ENCODE results near the gene DSC1. TPM values are rescaled to one million over a fixed set of nuclear protein-coding genes. Genes with fewer than 3 reads are reported as not detected.

The DSC1 gene
- 10 to 100 TPM; 32.9 to 52.4 TPM for total RNA-seq
- long read RNA-seq, full-length matches to known transcripts, result 1 of 84 reads
- long read RNA-seq, partial matches to known transcripts, result 16 of 84 reads
- long read RNA-seq, other reads (novel, unspliced or antisense), result 67 of 84 reads

- ATAC-seq, result no peak
- intact Hi-C loops (cut with DNase I), result no loop called here
- no peak for DNase-seq
Measured at GRCh38 chr18:31162825-31163435, at the start of gene DSC1. TSS of gene DSC1 (minus strand) at chr18:31162856. CDS start at chr18:31162594, 262 bp downstream.

GRCh38 chr18:31211047-31211446 is 48.4 kb upstream of the DSC1 start:
- ATAC-seq, result no peak
- intact Hi-C loops (cut with DNase I), result no loop called here
- no peak for DNase-seq

GRCh38 chr18:31209041-31209440 is 46.4 kb upstream of the DSC1 start:
- DNase-seq (no peak), ATAC-seq (no peak)
- intact Hi-C loops (cut with DNase I), result no loop called here

GRCh38 chr18:31207391-31207790 is 44.7 kb upstream of the DSC1 start:
- intact Hi-C loops (cut with DNase I), result no loop called here
- ATAC-seq (no peak), DNase-seq (no peak)

- DNase-seq, result peak; percentile 53
- peak; percentile 90 to 93 for ATAC-seq
- intact Hi-C loops (cut with DNase I), result no loop called here
Measured at GRCh38 chr18:31206787-31207381, 44.2 kb upstream of the DSC1 start.

GRCh38 chr18:31206071-31206470 is 43.4 kb upstream of the DSC1 start:
- ATAC-seq (peak in 1 of 2 donors; percentile 36), DNase-seq (no peak)
- intact Hi-C loops (cut with DNase I), result no loop called here

GRCh38 chr18:31205273-31205672 is 42.6 kb upstream of the DSC1 start:
- intact Hi-C loops (cut with DNase I), result no loop called here
- ATAC-seq (no peak), DNase-seq (no peak)

- intact Hi-C loops (cut with DNase I), result no loop called here
- DNase-seq (no peak), ATAC-seq (no peak)
Measured at GRCh38 chr18:31204833-31205232, 42.2 kb upstream of the DSC1 start.

- no peak for DNase-seq
- intact Hi-C loops (cut with DNase I), result no loop called here
- ATAC-seq, result no peak
Measured at GRCh38 chr18:31204166-31204565, 41.5 kb upstream of the DSC1 start.

- DNase-seq (no peak), ATAC-seq (no peak)
- intact Hi-C loops (cut with DNase I), result no loop called here
Measured at GRCh38 chr18:31203794-31204148, 41.1 kb upstream of the DSC1 start.

GRCh38 chr18:31203096-31203793 is 40.6 kb upstream of the DSC1 start:
- ATAC-seq, result peak in 1 of 2 donors; percentile 55
- DNase-seq, result peak; percentile 37
- intact Hi-C loops (cut with DNase I), result no loop called here

GRCh38 chr18:31199190-31199769 is 36.6 kb upstream of the DSC1 start:
- ATAC-seq (peak in 1 of 2 donors; percentile 21), DNase-seq (no peak)
- intact Hi-C loops (cut with DNase I), result no loop called here

GRCh38 chr18:31197676-31198075 is 35.0 kb upstream of the DSC1 start:
- ATAC-seq (peak in 1 of 2 donors; percentile 62), DNase-seq (no peak)
- intact Hi-C loops (cut with DNase I), result no loop called here

GRCh38 chr18:31195063-31195462 is 32.4 kb upstream of the DSC1 start:
- intact Hi-C loops (cut with DNase I), result no loop called here
- ATAC-seq (no peak), DNase-seq (no peak)

GRCh38 chr18:31192086-31192776 is 29.6 kb upstream of the DSC1 start:
- ATAC-seq (no peak), DNase-seq (no peak)
- intact Hi-C loops (cut with DNase I), result no loop called here

- ATAC-seq, result no peak
Measured at GRCh38 chr18:31190919-31191318, 28.3 kb upstream of the DSC1 start.

GRCh38 chr18:31189757-31190156 is 27.1 kb upstream of the DSC1 start:
- no peak for DNase-seq
- ATAC-seq, result no peak
- intact Hi-C loops (cut with DNase I), result no loop called here

More at GRCh38 chr18:31190919-31191318, 28.3 kb upstream of the DSC1 start:
- DNase-seq, result no peak
- intact Hi-C loops (cut with DNase I), result no loop called here

GRCh38 chr18:31185186-31185950 is 22.7 kb upstream of the DSC1 start:
- no peak for ATAC-seq
- intact Hi-C loops (cut with DNase I), result no loop called here
- DNase-seq, result no peak

- DNase-seq (no peak), ATAC-seq (no peak)
- intact Hi-C loops (cut with DNase I), result no loop called here
Measured at GRCh38 chr18:31183302-31183701, 20.6 kb upstream of the DSC1 start.
